GM12874 (cell line): ENCODE results near the gene TMEM239.

Experiments used
- TF ChIP-seq, protein P1 (sequence below): IDR thresholded peaks from 2 replicates; pipeline ENCODE4 v1.5.1; 2011; ENCODE audit warnings: low read depth, mild to moderate bottlenecking, control low read depth, low read length, moderate library complexity; ENCODE audit not compliant: insufficient read depth

Gene TMEM239

GRCh38 chr20:2797136-2797983 lies 18.8 kb upstream of the TMEM239 start:
- TF ChIP-seq, protein P1, sequence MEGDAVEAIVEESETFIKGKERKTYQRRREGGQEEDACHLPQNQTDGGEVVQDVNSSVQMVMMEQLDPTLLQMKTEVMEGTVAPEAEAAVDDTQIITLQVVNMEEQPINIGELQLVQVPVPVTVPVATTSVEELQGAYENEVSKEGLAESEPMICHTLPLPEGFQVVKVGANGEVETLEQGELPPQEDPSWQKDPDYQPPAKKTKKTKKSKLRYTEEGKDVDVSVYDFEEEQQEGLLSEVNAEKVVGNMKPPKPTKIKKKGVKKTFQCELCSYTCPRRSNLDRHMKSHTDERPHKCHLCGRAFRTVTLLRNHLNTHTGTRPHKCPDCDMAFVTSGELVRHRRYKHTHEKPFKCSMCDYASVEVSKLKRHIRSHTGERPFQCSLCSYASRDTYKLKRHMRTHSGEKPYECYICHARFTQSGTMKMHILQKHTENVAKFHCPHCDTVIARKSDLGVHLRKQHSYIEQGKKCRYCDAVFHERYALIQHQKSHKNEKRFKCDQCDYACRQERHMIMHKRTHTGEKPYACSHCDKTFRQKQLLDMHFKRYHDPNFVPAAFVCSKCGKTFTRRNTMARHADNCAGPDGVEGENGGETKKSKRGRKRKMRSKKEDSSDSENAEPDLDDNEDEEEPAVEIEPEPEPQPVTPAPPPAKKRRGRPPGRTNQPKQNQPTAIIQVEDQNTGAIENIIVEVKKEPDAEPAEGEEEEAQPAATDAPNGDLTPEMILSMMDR, result no peak

DNA sequence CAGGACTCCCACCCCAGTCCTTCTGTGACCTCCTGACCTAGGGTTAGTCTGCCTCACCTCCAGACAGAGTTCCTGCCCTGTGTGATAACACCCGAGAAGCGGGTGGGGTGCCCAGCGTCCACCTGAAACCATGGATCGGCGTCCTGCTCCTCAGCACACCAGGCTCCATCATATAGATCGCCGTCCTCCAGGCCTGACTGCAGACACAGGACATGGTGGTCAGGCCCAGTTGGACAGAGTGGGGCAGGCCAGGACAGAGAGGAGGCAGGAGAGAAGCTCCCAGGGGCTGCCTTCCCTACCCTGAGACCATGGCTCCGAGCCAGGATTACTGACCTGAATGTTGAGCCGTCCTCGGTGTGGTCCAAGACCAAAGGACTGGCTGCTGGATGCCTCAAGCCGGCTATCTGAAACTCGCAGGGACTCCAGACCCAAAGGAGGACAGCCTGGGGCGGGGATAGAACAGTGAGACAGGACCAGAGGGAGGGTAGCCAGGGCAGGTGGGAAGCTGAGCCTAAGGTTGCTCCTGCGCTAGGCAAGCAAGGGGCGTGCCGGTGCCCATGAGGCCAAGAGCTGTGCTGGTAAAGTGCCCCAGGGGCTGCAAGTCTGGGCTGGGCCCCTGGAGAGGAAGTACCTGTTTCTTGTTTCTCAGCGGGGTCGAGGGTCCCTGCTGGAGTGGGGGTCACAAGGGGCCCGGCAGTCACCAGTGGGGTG lies 17.9 kb upstream of the TMEM239 start:
- TF ChIP-seq, protein P1, result no peak

GRCh38 chr20:2798814-2799213 lies 17.4 kb upstream of the TMEM239 start:
- TF ChIP-seq, protein P1, result no peak

- TF ChIP-seq, protein P1, result no peak
Measured at GRCh38 chr20:2799271-2799670, 16.9 kb upstream of the TMEM239 start.

- TF ChIP-seq, protein P1, result no peak
Measured at GRCh38 chr20:2799688-2800520, 16.3 kb upstream of the TMEM239 start.

- TF ChIP-seq, protein P1, result no peak
Measured at GRCh38 chr20:2800521-2801285, 15.5 kb upstream of the TMEM239 start, which contains the start of gene CPXM1. TSS of gene CPXM1 (minus strand) at chr20:2800627. CDS start at chr20:2800572, 55 bp downstream.
